Neural cell (in vitro differentiated cells): ENCODE results near the gene CSK.

Experiments used
- EP300 ChIP-seq: fragments of 450-650 bp; conservative IDR thresholded peaks from 2 replicates; pipeline ENCODE4 v1.6.1; 2014; ENCODE audit warnings: antibody characterized with exemption, mild to moderate bottlenecking, moderate library complexity; ENCODE audit not compliant: poor library complexity, severe bottlenecking
- EZH2 ChIP-seq: fragments of 200-600, 300-800 bp; shearing (Covaris generic), sonication (generic); IDR thresholded peaks from 2 replicates; pipeline ENCODE4 v1.6.1; 2014; ENCODE audit warnings: antibody characterized with exemption, low read length, borderline replicate concordance, mild to moderate bottlenecking; ENCODE audit not compliant: insufficient read depth, poor library complexity, severe bottlenecking
- MXI1 ChIP-seq: fragments of 450-650 bp; conservative IDR thresholded peaks from 2 replicates; pipeline ENCODE4 v1.6.1; 2014; ENCODE audit warnings: antibody characterized with exemption, mild to moderate bottlenecking; ENCODE audit not compliant: poor library complexity, severe bottlenecking
- RAD21 ChIP-seq: fragments of 450-650 bp; conservative IDR thresholded peaks from 2 replicates; pipeline ENCODE4 v1.6.1; 2014; ENCODE audit warnings: antibody characterized with exemption, mild to moderate bottlenecking, moderate library complexity
- REST ChIP-seq: IDR thresholded peaks from 2 replicates; pipeline ENCODE4 v1.6.1; 2012; ENCODE audit warnings: borderline replicate concordance
- TF ChIP-seq, protein P1 (sequence below): fragments of 450-650 bp; IDR thresholded peaks from 2 replicates; pipeline ENCODE4 v1.5.1; 2014; ENCODE audit warnings: antibody characterized with exemption, mild to moderate bottlenecking, moderate library complexity; ENCODE audit not compliant: poor library complexity, severe bottlenecking

- TF ChIP-seq, protein P1, sequence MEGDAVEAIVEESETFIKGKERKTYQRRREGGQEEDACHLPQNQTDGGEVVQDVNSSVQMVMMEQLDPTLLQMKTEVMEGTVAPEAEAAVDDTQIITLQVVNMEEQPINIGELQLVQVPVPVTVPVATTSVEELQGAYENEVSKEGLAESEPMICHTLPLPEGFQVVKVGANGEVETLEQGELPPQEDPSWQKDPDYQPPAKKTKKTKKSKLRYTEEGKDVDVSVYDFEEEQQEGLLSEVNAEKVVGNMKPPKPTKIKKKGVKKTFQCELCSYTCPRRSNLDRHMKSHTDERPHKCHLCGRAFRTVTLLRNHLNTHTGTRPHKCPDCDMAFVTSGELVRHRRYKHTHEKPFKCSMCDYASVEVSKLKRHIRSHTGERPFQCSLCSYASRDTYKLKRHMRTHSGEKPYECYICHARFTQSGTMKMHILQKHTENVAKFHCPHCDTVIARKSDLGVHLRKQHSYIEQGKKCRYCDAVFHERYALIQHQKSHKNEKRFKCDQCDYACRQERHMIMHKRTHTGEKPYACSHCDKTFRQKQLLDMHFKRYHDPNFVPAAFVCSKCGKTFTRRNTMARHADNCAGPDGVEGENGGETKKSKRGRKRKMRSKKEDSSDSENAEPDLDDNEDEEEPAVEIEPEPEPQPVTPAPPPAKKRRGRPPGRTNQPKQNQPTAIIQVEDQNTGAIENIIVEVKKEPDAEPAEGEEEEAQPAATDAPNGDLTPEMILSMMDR: no peak
- TF ChIP-seq EP300 (no peak), REST (no peak), EZH2 (no peak), MXI1 (no peak), RAD21 (no peak)
Observed at GRCh38 chr15:74762791-74763150, 19.1 kb upstream of the CSK start.
